SKM-1 (cell line): ENCODE measurements around the gene PER3.

ENCODE experiments used
- DNase-seq: peaks from one replicate; lab custom pipeline; 2025; ENCODE audit not compliant: unreplicated experiment; lab: John Stamatoyannopoulos, UW

The PER3 gene

DNA sequence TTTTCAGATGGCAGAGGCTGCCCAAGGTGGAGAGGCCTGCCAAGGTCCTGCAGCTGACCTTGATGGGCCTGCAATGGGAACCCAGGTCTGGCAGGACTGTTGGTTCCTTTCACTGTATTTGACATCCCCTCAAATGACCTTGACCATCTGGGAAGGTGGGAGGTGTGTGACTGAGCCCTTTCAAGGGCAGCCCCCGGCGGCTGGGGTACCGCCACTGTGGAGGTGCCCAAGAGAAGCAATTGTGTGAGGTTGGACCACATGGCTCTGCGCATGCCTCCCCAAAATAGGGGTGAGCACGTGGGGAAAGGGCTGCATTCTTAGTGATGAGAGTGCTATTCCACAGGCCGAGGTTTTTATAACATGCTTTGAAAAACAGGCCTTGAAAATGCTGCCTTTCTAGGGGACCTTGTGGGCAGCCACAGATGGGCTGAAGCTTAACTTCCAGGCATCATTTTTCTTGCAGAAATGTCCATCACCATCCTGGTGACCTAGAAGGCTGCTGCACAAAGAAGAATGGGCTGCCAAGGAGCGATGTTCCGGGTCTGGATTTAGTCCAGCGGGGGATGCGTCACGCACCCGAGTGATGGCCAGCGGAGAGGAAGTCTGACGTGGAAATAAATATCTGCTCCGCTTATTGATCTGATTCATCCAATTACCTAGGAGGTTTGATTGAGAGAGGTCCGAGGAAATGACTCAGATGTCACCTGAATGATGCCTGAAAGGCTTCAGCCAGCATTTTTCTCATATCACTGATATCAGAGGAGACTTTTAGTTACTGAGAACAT is 85.2 kb downstream of the PER3 start:
- DNase-seq = no peak

DNA sequence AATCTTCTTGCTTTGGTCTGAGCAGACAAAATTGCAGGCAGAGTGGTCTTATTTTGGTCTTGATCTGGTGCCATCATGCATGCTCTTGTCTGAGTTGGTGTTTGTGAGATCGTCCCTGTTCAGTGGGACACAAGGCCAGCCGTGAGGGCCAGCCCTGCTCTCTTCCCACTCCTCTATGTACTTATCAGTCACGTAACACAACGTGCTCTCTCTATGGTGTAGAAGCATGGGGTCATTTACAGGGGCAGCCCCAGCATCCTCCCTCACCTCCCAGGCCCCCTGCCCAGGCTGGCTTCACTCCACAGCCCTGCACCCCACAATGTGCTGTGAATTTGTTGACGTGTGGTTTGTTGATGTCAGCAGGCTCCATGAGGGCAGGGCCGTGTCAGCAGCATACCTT is 87.0 kb downstream of the PER3 start:
- DNase-seq = no peak

DNA sequence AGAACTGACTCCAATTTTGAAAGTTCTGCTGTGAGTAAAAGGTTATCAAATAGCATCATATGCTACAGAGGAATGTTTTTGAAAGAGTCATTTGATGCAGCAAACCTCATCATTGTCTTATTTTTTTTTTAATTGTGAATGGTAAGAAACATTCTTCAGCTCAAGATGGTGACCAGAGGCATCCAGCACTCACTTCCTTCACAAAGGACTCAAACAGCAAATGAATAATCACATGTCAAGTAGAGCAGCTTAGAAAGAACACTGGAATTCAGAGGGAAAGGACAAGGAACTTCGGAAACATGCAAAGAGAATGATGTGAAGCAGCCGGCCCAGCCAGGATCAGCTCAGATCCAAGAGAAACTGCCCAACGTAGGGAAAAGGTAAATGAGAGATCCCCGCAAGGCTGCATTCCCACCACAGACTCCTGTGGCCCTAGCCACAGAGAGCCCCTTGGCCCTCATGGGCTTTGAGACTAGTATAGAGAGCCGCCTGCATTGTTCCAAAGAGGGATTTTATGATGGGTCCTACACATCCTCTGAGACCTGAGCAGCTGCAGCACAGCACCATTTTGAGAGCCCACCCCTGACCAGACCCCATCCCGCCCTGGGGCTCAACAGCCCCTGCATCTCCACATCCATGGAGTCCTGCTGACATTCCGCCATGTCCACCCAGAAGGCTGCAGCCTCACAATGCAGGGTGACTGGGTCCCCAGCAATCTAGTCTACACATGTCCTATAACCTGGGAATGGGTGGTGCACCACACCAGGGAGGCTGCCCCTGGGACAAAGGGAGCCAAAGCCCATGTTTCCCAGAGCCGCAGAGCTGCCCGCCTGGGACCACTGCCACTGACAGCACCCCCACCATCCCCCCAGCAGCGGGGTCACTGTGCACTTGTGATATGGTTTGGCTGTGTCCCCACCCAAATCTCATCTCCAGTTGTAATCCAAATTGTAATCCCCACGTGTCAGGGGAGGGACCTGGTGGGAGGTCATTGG is 90.0 kb downstream of the PER3 start:
- no peak for DNase-seq

DNA sequence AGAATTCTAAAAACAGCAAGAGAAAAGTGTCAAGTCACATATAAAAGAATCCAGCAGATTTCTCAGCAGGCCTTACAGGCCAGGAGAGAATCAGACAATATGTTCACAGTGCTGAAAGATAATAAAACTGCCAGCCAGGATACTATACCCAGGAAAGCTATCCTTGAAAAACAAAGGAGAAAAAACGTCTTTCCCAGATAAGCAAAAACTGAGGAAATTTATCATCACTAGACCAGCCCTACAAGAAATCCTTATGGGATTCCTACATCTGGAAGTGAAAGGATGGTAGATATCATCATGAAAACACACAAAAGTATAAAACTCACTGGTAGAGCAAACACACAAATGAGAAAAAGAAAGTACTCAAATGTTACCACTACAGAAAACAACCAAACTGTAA is 93.9 kb downstream of the PER3 start:
- DNase-seq = no peak

DNA sequence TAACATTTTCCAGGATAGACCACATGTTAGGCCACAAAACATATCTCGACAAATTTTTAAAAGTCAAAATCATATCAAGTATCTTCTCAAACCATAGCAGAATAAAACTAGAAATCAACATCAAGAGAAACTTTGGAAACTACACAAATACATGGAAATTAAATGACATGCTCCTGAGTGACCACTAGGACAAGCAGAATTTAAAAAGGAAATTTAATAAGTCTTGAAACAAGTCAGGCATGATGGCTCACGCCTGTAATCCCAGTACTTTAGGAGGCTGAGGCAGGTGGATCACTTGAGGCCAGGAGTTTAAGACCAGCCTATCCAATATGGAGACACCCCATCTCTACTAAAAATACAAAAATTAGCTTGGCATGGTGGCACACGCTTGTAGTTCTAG is 95.1 kb downstream of the PER3 start:
- DNase-seq = no peak

DNA sequence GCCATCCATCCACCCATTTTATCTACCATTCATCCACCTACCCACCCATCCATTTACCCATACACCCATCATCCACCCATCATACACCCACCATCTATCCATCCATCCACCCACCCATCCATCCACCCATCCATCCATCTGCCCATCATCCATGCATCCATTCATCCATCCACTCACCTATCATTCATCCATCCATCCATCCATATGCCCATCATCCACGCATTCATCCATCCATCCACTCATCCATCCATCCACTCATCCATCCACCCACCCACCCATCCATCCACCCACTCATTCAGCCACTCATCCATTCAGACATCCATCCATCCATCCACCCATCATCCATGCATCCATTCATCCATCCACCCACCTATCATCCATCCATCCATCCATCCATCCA is 100.7 kb downstream of the PER3 start:
- DNase-seq = no peak

DNA sequence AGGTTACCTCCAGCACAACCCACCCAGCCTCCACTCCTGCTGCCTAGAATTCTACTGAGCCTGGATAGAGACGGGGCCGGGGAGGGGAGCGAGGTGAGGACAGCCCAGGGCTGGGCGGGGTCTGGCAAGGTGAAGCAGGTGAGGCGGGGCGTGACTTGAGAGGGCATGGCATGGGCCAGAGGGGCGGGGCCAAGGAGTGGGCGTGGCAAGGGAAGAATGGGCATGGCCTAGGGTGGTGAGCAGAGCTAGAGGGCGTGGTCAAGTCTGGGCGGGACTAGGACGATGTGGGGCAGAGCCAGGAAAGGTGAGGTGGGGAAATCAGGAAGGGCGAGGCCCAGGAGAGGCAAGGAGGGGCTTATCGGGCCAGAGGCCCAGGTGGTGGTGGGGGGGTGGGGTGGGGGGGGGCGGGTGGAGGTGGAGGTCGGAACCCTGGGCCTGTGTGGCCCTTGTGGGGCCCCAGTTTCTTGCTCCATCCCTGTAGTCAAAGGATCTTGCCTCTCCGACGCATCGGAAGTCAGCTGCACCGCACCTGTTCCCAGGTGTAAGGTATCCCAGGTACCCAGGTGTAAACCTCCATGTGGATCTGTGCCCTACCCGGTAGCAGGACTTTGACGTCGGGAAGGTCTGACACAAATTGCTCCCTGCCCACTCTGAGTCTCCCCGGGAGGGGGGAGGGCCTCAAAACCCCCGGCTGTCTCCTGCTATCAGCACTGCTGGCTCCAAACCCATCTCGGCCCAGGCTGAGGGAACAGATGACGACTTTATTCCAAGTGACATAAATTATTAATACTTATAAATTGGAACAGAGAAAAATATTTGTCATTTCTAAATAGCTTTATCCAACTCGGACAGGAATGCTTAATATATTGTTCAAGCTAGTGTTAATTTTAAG is 101.7 kb downstream of the PER3 start:
- no peak for DNase-seq

DNA sequence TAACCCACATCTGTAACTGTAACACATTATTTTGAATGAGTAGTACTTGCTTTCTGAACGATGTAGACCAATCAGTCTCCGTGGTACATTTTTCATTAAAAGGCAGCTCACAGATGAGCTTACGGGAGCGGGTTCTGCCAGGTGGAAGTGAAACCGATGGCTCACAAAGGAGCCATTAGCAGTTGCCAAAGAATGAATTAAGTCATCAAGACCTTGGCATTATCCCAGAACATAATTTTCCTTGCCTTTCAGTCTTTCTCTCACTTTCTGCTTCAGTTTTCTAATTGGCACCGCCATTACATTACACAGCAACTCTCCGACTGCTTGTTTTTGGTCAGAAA is 102.3 kb downstream of the PER3 start:
- no peak for DNase-seq

DNA sequence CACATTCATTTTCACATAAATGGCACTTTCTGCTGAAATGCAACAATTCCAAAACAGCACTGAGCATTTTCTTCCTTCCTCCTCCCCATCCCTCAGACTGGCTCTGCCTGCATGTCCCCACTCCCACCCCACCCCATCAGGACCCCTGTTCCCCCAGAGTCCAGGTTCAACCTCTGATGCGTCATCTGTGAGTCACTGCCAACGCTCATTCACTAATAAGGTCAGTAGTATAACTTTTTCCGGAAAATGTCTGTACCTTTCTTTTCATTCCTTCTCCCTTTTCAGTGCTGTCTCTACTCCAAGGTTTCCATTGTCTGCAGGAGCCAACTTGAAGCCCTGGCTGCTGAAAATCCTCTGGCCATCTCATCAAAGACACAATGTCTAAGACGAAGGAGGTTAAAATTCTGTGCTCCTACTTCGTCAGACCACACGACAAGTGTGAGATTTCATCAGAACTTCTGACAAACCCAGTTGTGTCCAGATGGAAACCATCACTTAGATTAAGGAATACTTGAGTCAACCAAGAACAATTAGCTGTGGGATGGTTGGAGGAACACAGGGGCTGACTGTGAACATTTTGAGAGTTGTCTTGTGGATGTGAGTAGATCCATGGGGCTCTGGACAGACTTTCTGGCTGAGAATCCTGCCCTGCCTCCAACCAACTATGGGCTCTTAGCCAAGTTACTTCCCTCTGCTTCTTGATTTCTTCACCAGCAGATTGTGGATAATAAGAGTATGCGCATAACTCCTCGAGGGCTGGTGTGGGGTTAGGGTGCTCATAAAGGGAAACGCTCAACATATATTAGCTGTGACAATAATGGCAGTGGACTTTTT is 104.4 kb downstream of the PER3 start:
- DNase-seq = no peak

DNA sequence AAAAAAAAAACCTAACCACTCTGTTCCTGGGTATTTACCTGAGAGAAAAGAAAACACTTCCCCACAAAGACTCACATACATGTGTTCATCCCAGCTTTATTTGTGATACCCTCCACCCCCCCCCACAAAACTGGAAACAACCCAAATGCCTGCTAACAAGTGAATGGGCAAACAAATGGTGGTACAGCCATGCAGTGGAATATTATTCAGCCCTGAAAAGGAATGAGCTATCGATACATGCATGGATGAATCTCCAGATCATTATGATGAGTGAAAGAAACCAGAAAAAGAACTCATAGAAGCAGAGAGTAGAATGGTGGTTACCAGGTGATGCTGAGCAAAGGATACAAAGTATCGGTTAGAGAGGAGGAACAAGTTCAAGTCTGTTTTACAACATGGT is 106.8 kb downstream of the PER3 start:
- no peak for DNase-seq

DNA sequence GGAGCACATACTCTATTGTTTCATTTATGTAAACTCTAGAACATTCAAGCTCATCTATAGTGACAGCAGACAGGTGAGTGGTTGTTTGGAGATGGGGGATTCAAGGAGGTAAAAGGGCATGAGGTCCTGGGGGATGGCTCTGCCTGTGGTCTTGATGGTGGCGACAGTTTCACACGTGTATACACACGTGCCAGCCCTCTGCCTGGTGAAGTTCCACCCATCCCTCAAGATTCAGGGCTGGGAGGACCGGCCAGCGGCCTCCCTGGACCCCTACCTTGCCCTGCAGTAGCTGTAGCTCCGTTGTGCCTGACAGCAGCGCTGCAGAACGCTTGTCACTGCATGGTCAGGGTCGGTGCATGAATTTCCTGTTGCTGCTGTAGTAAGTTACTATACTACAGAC is 107.7 kb downstream of the PER3 start:
- DNase-seq = no peak

DNA sequence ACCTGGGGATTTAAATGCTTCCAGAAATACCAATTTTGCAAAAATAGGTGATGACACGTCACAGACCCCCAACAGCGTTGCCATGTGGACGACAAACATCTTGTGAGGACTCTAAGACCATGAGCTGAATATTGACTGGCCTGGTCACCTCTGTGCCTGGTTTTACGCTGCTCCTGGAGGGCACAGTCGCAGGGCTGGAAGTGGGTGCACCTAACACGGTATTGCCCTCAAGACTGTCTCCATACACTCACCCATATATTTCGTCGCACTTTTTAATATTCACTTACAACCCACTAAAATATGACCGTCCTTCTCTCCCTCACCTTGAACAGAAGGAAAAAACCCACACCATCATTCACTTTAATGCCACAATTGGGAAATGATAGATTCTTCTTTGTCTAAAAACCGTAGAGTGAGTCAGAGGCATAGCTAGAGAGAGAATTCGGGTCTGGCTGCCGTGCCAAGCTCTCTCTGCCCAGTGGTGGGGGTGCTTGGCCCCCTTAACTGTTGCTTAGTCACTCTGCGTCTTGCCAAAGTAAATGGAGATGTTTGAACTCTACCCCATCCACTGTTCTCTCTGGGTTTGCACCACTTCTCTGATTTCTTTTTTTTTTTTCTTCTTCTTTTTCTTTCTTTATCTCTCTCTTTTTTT is 109.6 kb downstream of the PER3 start:
- DNase-seq = no peak
